CD8-positive, alpha-beta memory T cell (primary cell): ENCODE measurements around the gene CTNS. TPM values are rescaled to one million over a fixed set of nuclear protein-coding genes. Genes with fewer than 3 reads are reported as not detected.

Experiments
- CTCF ChIA-PET: fragments of 350-600 bp; sonication (Branson Sonifier 250); formaldehyde crosslinking; loops from one replicate; lab custom pipeline; 2021; ENCODE audit warnings: antibody characterized with exemption; lab: Charles Lee
- POLR2A ChIA-PET: fragments of 350-600 bp; sonication (Branson Sonifier 250); formaldehyde crosslinking; loops from one replicate; lab custom pipeline; 2021; ENCODE audit warnings: antibody characterized with exemption; lab: Charles Lee
- DNase-seq, 5 donors: peaks; one replicate each; pipeline versions ENCODE4 v3.0.0 to v3.0.0-alpha.2; 2020 to 2022; ENCODE audit warnings: mixed read lengths in 1 of 5
- H3K27ac ChIP-seq: one replicate; pipeline ENCODE4 v1.7.0; 2013; ENCODE audit warnings: low read depth, mild to moderate bottlenecking, low read length, moderate library complexity
- H3K27me3 ChIP-seq: 2 replicates; pipeline ENCODE4 v1.7.0; 2013; ENCODE audit warnings: low read length, mild to moderate bottlenecking; ENCODE audit not compliant: insufficient read depth, poor library complexity, severe bottlenecking
- H3K36me3 ChIP-seq: 2 replicates; pipeline ENCODE4 v1.7.0; 2013; ENCODE audit warnings: mild to moderate bottlenecking, low read length, moderate library complexity; ENCODE audit not compliant: insufficient read depth
- H3K4me1 ChIP-seq: 2 replicates; pipeline ENCODE4 v1.7.0; 2013; ENCODE audit warnings: mild to moderate bottlenecking, low read length, moderate library complexity; ENCODE audit not compliant: insufficient read depth
- H3K4me3 ChIP-seq: 2 replicates; pipeline ENCODE4 v1.7.0; 2013; ENCODE audit warnings: mild to moderate bottlenecking, low read length
- H3K9me3 ChIP-seq: 2 replicates; pipeline ENCODE4 v1.7.0; 2013; ENCODE audit warnings: mild to moderate bottlenecking, low read length
- H3K27ac Mint-ChIP-seq, 8 donors: one replicate each; pipeline ENCODE4 v1.8.0; 2020 to 2021; ENCODE audit warnings: mixed read lengths in 8 of 8, mild to moderate bottlenecking in 6 of 8, inconsistent platforms in 3 of 8, moderate library complexity in 3 of 8
- H3K27me3 Mint-ChIP-seq, 2 donors: one replicate each; pipeline ENCODE4 v1.8.0; 2020 to 2021; ENCODE audit warnings: mixed read lengths in 2 of 2, mild to moderate bottlenecking in 1 of 2, moderate library complexity in 1 of 2
- H3K36me3 Mint-ChIP-seq, 3 donors: one replicate each; pipeline ENCODE4 v1.8.0; 2020 to 2021; ENCODE audit warnings: mixed read lengths in 3 of 3, inconsistent platforms in 1 of 3, mild to moderate bottlenecking in 1 of 3
- H3K4me1 Mint-ChIP-seq, 3 donors: one replicate each; pipeline ENCODE4 v1.8.0; 2020 to 2021; ENCODE audit warnings: mixed read lengths in 3 of 3, inconsistent platforms in 1 of 3, mild to moderate bottlenecking in 1 of 3
- H3K4me3 Mint-ChIP-seq, 7 donors: one replicate each; pipeline ENCODE4 v1.8.0; 2020 to 2021; ENCODE audit warnings: mixed read lengths in 7 of 7, mild to moderate bottlenecking in 6 of 7, moderate library complexity in 4 of 7, inconsistent platforms in 2 of 7
- H3K9me3 Mint-ChIP-seq, 5 donors: one replicate each; pipeline ENCODE4 v1.8.0; 2020 to 2022; ENCODE audit warnings: mixed read lengths in 5 of 5, mild to moderate bottlenecking in 3 of 5, moderate library complexity in 2 of 5, inconsistent platforms in 1 of 5
- polyA plus RNA-seq: library from polyadenylated mRNA; unstranded; fragments of 300-500 nt; fragmentation: Illumina TruSeq; gene quantifications from one replicate; pipeline ENCODE4 v1.2.3, GENCODE V29; 2021
- total RNA-seq, 2 experiments: library from RNA; stranded (reverse); gene quantifications; one replicate each; pipeline ENCODE4 v1.2.3, GENCODE V29; 2021

Gene CTNS
- total and polyA plus RNA-seq, 3 experiments from 2014 or later, result 7.7 to 35.5 (median 33.3) TPM

DNA sequence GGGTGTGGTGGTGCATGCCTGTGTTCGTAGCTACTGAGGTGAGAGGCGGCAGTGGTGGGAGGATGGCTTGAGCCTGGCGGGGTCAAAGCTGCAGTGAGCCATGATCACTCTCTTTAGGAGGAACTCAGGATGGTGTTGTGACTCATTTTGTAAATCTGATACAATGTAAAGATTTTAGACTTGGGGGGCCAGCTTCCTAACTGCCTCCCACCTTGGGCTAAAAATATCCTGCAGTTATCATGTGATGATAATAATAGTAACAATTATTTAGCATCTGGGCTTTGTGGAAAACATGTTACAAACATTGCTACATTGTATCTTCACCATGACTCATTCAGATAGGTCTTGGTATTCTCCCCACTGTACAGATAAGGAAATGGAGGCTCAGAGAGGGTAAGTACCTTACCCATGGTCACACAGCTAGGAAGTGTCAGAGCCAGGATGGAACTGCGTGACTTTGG lies 7.4 kb downstream of the CTNS start:
- no peak for DNase-seq
- H3K27me3 ChIP-seq, result no peaks in the 10 kb centered on the region
- no peaks in the 10 kb centered on the region for H3K4me1 ChIP-seq
- Mint-ChIP-seq H3K4me1 (peaks cover 0 to 6% (median 0%) of the 10 kb centered on the region in 3 donors), H3K27ac (peak overlapping the region in 1 of 8 donors; percentile 57), H3K4me3 (no peak overlapping the region), H3K27me3 (peaks cover 0 to 2% of the 10 kb centered on the region in 2 donors), H3K36me3 (peaks cover 0 to 24% (median 2%) of the 10 kb centered on the region in 3 donors), H3K9me3 (no peaks in the 10 kb centered on the region)
- CTCF ChIA-PET, result no interaction called here
- POLR2A ChIA-PET, result no interaction called here
- H3K27ac ChIP-seq, result no peak overlapping the region
- H3K9me3 ChIP-seq, result no peaks in the 10 kb centered on the region
- no peak overlapping the region for H3K4me3 ChIP-seq
- no peaks in the 10 kb centered on the region for H3K36me3 ChIP-seq

DNA sequence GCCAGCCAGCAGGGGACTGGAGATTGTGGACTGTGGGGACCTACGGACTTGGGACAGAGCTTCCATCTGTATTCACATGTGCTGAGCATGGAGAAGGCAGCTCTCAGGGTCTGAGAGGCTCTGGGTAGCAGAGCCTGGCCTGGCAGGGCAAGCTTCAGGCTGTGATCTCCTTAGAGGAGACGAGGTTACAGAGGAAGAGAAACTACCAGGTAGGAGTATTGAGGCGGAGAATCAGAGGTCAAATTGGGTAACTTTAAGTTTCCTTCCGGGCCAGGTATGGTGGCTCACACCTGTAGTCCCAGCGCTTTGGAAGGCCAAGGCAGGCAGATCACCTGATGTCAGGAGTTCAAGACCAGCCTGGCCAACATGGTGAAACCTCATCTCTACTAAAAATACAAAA lies 8.8 kb downstream of the CTNS start:
- Mint-ChIP-seq H3K4me1 (peaks cover 0 to under 1% (median 0%) of the 10 kb centered on the region in 3 donors), H3K36me3 (peaks cover 0 to 24% (median 3%) of the 10 kb centered on the region in 3 donors), H3K27me3 (peaks cover 0 to 2% of the 10 kb centered on the region in 2 donors), H3K27ac (peak overlapping the region in 1 of 8 donors; percentile 43), H3K4me3 (no peak overlapping the region), H3K9me3 (no peaks in the 10 kb centered on the region)
- POLR2A ChIA-PET, result no interaction called here
- Histone ChIP-seq H3K27ac (no peak overlapping the region), H3K9me3 (no peaks in the 10 kb centered on the region), H3K4me1 (no peaks in the 10 kb centered on the region), H3K27me3 (no peaks in the 10 kb centered on the region), H3K36me3 (no peaks in the 10 kb centered on the region), H3K4me3 (no peak overlapping the region)
- no peak for DNase-seq
- CTCF ChIA-PET, result interaction anchor here (1.0 kb wide), 1 partner anchor 13 kb away, joined by 3 read pairs; no protein-coding TSS in a partner anchor

DNA sequence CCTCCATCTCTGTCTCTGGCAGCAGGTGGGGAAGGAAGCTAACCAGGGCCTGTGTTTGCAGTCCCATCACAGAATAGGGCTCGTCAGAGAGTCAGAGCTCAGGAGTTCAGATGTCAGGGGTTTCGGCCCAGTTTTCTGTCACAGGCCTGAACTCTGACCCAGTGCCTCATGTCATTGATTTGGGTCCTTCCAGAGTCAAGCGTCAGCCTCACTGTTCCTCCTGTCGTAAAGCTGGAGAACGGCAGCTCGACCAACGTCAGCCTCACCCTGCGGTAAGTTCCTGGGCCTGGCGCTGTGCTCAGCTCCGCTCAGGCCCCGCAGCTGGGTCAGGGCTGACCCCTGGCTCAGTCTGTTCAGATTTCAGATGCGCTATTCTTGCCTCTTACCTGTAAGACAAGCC lies 10.7 kb downstream of the CTNS start:
- no peak for DNase-seq
- no peaks in the 10 kb centered on the region for H3K36me3 ChIP-seq
- ChIA-PET CTCF (no interaction called here), POLR2A (interaction anchor here (1.1 kb wide), 1 partner anchor 11 kb away, joined by 4 read pairs; the partner anchor contains the start of genes CTNS and SHPK)
- H3K9me3 ChIP-seq, result no peaks in the 10 kb centered on the region
- no peak overlapping the region for H3K27ac ChIP-seq
- no peaks in the 10 kb centered on the region for H3K4me1 ChIP-seq
- no peaks in the 10 kb centered on the region for H3K27me3 ChIP-seq
- Mint-ChIP-seq H3K4me3 (peak overlapping the region in 1 of 7 donors; percentile 48), H3K27me3 (peaks cover 0 to 2% of the 10 kb centered on the region in 2 donors), H3K27ac (no peak overlapping the region), H3K4me1 (no peaks in the 10 kb centered on the region), H3K9me3 (no peaks in the 10 kb centered on the region), H3K36me3 (peaks cover 0 to 24% (median 3%) of the 10 kb centered on the region in 3 donors)
- no peak overlapping the region for H3K4me3 ChIP-seq

DNA sequence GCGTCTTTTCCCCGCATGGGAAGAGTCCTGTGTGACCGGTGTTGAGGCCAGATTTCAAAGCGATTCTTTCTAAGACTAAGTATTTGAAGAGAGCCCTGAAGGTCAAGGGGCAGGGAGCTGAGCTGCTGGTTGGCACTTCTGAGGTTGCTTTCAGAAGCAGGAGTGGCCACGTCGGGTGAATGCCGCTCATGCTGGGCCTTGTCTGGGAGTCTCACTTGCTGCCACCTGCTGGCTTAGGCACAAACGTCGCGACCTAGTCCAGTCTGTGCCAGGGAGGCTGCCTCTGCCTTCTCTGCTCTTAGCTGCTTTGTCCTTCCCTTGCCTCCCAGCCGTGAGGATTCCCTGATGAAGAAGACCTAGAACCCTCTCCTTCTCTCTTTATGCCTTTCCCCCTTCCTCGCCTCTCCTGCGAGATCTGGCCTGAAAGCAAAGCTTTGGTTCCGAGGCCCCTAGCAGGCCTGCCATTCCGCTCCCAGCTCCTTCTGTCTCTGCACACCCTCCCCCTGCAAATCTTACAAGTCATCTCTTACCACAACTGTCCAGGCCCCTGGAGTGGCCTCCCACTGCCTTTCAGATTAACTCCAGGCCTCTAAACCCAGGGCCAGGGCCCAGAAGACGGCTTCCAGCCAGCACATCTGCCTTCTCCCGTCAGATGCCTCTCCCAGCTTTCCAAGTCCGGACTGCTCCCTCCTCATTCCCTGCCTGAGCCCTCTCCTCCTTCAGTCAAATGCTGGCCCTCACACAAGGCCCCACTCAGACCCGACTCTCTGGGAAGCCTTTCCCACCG lies 11.4 kb downstream of the CTNS start:
- H3K27me3 ChIP-seq, result no peaks in the 10 kb centered on the region
- POLR2A ChIA-PET, result interaction anchor here (1.1 kb wide), 1 partner anchor 11 kb away, joined by 4 read pairs; the partner anchor contains the start of genes CTNS and SHPK
- no peaks in the 10 kb centered on the region for H3K36me3 ChIP-seq
- H3K4me1 ChIP-seq, result no peaks in the 10 kb centered on the region
- no peaks in the 10 kb centered on the region for H3K9me3 ChIP-seq
- H3K9me3 Mint-ChIP-seq, result no peaks in the 10 kb centered on the region
- peaks cover 0 to 22% (median 3%) of the 10 kb centered on the region in 3 donors for H3K36me3 Mint-ChIP-seq
- no peak overlapping the region for H3K27ac ChIP-seq
- CTCF ChIA-PET, result interaction anchor here (1.5 kb wide), 1 partner anchor 12 kb away, joined by 3 read pairs; the partner anchor contains the start of gene SHPK
- H3K27ac Mint-ChIP-seq, result peak overlapping the region in 1 of 8 donors; percentile 35
- no peak for DNase-seq
- H3K4me3 Mint-ChIP-seq, result no peak overlapping the region
- no peak overlapping the region for H3K4me3 ChIP-seq
- no peaks in the 10 kb centered on the region for H3K4me1 Mint-ChIP-seq
- H3K27me3 Mint-ChIP-seq, result peaks cover 0 to 2% of the 10 kb centered on the region in 2 donors

DNA sequence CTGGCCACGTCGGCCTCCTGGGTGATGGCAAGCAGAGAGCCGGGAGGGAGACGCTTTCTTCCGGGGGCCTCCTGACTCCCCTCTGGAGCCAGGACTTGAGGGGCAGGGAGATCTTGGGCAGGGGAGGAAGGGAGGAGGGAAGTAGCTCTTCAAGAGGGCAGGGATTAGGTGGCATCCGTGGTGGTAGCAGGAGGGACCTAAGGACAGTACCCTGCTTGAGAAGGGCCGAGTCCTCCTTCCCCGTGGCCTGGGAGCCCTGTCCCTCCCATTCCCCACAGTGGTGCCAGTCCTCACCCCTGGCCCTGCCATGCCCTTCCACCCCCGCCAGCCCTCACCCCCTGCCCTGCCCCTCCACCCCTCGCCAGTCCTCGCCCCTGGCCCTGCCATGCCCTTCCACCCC lies 19.2 kb downstream of the CTNS start:
- no peak for DNase-seq
- no peaks in the 10 kb centered on the region for H3K4me1 ChIP-seq
- no peak overlapping the region for H3K4me3 ChIP-seq
- no peaks in the 10 kb centered on the region for H3K27me3 ChIP-seq
- Mint-ChIP-seq H3K4me1 (no peaks in the 10 kb centered on the region), H3K9me3 (no peaks in the 10 kb centered on the region), H3K36me3 (peaks cover 0 to 3% (median 0%) of the 10 kb centered on the region in 3 donors), H3K4me3 (no peak overlapping the region), H3K27me3 (no peaks in the 10 kb centered on the region), H3K27ac (no peak overlapping the region)
- no peak overlapping the region for H3K27ac ChIP-seq
- ChIA-PET POLR2A (no interaction called here), CTCF (no interaction called here)
- no peaks in the 10 kb centered on the region for H3K9me3 ChIP-seq
- H3K36me3 ChIP-seq, result no peaks in the 10 kb centered on the region

DNA sequence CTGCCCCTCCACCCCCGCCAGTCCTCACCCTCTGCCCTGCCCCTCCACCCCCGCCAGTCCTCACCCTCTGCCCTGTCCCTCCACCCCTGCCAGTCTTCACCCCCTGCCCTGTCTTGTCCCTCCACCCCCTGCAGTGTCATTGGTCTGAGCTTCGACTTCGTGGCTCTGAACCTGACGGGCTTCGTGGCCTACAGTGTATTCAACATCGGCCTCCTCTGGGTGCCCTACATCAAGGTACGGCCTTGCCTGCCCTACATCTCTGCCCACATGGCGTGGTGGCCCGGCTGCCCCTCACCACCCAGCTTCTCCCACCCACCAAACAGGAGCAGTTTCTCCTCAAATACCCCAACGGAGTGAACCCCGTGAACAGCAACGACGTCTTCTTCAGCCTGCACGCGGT lies 19.8 kb downstream of the CTNS start:
- H3K27me3 Mint-ChIP-seq, result no peaks in the 10 kb centered on the region
- peak overlapping the region in 1 of 7 donors; percentile 70 for H3K4me3 Mint-ChIP-seq
- Histone ChIP-seq H3K4me1 (no peaks in the 10 kb centered on the region), H3K36me3 (no peaks in the 10 kb centered on the region), H3K27ac (no peak overlapping the region), H3K27me3 (no peaks in the 10 kb centered on the region), H3K9me3 (no peaks in the 10 kb centered on the region), H3K4me3 (no peak overlapping the region)
- no peaks in the 10 kb centered on the region for H3K9me3 Mint-ChIP-seq
- ChIA-PET POLR2A (no interaction called here), CTCF (no interaction called here)
- no peak for DNase-seq
- no peaks in the 10 kb centered on the region for H3K4me1 Mint-ChIP-seq
- H3K36me3 Mint-ChIP-seq, result peaks cover 0 to 3% (median 0%) of the 10 kb centered on the region in 3 donors
- no peak overlapping the region for H3K27ac Mint-ChIP-seq

DNA sequence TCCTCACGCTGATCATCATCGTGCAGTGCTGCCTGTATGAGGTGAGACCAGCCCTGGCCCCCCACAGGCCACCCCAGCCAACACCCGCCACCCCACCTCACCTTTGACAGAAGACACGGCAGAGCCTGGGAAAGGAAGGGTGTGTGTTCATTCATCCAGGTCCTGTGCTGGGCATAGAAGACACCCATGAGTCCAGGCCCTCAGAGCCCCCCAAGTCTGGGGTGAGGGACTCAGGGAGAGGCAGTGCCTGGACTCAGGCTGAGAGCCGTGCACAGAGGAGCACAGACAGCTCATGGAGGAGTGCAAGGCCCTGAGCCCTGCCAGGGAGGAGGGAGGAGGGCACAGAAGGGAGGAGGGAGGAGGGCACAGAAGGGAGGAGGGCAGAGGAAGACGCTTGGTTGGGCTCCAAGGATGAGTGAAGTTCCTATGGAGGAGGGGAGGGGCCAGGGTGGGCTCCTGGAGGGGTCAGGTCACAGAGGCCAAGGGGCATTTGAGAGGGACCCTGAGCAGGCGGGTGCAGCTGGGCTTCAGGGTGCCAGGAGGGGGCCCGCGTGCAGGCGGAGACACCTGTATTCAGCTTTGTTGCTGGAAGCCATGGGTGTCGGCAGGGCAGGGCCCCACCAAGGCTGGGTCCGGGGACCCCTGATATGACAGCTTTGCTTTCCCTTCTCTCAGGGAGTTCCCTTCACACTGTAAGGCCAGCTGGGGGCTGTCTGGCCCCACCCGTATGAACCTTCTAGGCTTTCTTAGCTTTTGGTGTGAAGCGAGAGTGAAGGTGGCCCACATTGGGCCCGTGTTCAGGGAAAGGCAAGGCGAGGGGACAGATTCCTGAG lies 20.4 kb downstream of the CTNS start:
- POLR2A ChIA-PET, result no interaction called here
- H3K27ac ChIP-seq, result no peak overlapping the region
- H3K27ac Mint-ChIP-seq, result peak overlapping the region in 1 of 8 donors; percentile 43
- H3K27me3 Mint-ChIP-seq, result no peaks in the 10 kb centered on the region
- CTCF ChIA-PET, result no interaction called here
- no peaks in the 10 kb centered on the region for H3K36me3 ChIP-seq
- DNase-seq, result no peak
- H3K36me3 Mint-ChIP-seq, result peaks cover 0 to 3% (median 0%) of the 10 kb centered on the region in 3 donors
- no peaks in the 10 kb centered on the region for H3K4me1 Mint-ChIP-seq
- peak overlapping the region in 1 of 7 donors; percentile 70 for H3K4me3 Mint-ChIP-seq
- no peak overlapping the region for H3K4me3 ChIP-seq
- no peaks in the 10 kb centered on the region for H3K27me3 ChIP-seq
- H3K9me3 ChIP-seq, result no peaks in the 10 kb centered on the region
- no peaks in the 10 kb centered on the region for H3K4me1 ChIP-seq
- H3K9me3 Mint-ChIP-seq, result no peaks in the 10 kb centered on the region

DNA sequence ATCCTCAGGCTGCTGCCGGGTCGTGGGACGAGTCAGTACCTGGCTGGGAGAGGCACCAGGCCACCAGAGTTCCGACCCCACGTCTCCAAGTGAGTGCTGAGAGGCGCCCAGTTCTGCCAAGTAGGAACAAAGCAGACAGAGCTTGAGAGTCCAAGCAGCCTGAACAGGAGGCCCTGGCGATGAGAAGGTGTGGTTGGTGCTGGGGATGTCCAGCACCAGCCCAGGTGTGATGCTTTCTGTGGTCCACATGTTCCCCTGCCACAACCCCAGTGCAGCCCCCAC lies 21.0 kb downstream of the CTNS start:
- Histone ChIP-seq H3K36me3 (no peaks in the 10 kb centered on the region), H3K27ac (no peak overlapping the region), H3K9me3 (no peaks in the 10 kb centered on the region), H3K4me1 (no peaks in the 10 kb centered on the region), H3K27me3 (no peaks in the 10 kb centered on the region), H3K4me3 (no peak overlapping the region)
- Mint-ChIP-seq H3K27ac (no peak overlapping the region), H3K36me3 (peaks cover 0 to 3% (median 0%) of the 10 kb centered on the region in 3 donors), H3K27me3 (no peaks in the 10 kb centered on the region), H3K9me3 (no peaks in the 10 kb centered on the region), H3K4me1 (no peaks in the 10 kb centered on the region), H3K4me3 (no peak overlapping the region)
- POLR2A ChIA-PET, result no interaction called here
- CTCF ChIA-PET, result no interaction called here
- DNase-seq, result no peak
